ENCODE measurements around the gene CNTN6. TPM values are rescaled to one million over a fixed set of nuclear protein-coding genes. Genes with fewer than 3 reads are reported as not detected.

CNTN6 gene
- total and polyA plus RNA-seq, 2 experiments from 2014 or later, result not detected

DNA sequence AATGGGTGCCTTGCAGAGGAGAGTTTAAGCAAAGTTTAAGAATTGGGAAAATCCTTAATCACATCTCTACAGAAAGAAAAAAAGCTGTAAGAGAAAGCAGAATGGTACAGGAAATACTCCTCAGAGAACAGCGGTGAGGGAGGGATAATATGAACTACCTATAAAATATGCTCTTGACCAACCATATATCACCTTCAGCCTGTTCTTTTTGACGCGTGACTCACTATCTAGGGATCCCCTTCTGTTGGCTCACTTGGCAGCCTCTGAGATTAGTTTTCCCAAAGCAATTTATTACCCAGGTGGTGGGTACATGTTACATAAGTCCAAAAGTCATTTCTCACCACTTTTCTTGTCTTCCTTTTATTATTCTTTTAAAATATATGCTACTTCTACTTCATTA lies 97.7 kb downstream of the CNTN6 start (continued):
- TF ChIP-seq, protein P1, sequence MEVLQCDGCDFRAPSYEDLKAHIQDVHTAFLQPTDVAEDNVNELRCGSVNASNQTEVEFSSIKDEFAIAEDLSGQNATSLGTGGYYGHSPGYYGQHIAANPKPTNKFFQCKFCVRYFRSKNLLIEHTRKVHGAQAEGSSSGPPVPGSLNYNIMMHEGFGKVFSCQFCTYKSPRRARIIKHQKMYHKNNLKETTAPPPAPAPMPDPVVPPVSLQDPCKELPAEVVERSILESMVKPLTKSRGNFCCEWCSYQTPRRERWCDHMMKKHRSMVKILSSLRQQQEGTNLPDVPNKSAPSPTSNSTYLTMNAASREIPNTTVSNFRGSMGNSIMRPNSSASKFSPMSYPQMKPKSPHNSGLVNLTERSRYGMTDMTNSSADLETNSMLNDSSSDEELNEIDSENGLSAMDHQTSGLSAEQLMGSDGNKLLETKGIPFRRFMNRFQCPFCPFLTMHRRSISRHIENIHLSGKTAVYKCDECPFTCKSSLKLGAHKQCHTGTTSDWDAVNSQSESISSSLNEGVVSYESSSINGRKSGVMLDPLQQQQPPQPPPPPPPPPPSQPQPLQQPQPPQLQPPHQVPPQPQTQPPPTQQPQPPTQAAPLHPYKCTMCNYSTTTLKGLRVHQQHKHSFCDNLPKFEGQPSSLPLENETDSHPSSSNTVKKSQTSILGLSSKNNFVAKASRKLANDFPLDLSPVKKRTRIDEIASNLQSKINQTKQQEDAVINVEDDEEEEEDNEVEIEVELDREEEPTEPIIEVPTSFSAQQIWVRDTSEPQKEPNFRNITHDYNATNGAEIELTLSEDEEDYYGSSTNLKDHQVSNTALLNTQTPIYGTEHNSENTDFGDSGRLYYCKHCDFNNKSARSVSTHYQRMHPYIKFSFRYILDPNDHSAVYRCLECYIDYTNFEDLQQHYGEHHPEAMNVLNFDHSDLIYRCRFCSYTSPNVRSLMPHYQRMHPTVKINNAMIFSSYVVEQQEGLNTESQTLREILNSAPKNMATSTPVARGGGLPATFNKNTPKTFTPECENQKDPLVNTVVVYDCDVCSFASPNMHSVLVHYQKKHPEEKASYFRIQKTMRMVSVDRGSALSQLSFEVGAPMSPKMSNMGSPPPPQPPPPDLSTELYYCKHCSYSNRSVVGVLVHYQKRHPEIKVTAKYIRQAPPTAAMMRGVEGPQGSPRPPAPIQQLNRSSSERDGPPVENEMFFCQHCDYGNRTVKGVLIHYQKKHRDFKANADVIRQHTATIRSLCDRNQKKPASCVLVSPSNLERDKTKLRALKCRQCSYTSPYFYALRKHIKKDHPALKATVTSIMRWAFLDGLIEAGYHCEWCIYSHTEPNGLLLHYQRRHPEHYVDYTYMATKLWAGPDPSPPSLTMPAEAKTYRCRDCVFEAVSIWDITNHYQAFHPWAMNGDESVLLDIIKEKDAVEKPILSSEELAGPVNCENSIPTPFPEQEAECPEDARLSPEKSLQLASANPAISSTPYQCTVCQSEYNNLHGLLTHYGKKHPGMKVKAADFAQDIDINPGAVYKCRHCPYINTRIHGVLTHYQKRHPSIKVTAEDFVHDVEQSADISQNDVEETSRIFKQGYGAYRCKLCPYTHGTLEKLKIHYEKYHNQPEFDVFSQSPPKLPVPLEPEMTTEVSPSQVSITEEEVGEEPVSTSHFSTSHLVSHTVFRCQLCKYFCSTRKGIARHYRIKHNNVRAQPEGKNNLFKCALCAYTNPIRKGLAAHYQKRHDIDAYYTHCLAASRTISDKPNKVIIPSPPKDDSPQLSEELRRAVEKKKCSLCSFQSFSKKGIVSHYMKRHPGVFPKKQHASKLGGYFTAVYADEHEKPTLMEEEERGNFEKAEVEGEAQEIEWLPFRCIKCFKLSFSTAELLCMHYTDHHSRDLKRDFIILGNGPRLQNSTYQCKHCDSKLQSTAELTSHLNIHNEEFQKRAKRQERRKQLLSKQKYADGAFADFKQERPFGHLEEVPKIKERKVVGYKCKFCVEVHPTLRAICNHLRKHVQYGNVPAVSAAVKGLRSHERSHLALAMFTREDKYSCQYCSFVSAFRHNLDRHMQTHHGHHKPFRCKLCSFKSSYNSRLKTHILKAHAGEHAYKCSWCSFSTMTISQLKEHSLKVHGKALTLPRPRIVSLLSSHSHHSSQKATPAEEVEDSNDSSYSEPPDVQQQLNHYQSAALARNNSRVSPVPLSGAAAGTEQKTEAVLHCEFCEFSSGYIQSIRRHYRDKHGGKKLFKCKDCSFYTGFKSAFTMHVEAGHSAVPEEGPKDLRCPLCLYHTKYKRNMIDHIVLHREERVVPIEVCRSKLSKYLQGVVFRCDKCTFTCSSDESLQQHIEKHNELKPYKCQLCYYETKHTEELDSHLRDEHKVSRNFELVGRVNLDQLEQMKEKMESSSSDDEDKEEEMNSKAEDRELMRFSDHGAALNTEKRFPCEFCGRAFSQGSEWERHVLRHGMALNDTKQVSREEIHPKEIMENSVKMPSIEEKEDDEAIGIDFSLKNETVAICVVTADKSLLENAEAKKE (CRISPR knock-in tag; IDR thresholded peaks at IDR 0.05), result no peak
- TF ChIP-seq, protein P2, sequence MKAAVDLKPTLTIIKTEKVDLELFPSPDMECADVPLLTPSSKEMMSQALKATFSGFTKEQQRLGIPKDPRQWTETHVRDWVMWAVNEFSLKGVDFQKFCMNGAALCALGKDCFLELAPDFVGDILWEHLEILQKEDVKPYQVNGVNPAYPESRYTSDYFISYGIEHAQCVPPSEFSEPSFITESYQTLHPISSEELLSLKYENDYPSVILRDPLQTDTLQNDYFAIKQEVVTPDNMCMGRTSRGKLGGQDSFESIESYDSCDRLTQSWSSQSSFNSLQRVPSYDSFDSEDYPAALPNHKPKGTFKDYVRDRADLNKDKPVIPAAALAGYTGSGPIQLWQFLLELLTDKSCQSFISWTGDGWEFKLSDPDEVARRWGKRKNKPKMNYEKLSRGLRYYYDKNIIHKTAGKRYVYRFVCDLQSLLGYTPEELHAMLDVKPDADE (IDR thresholded peaks at IDR 0.05), result no peak

DNA sequence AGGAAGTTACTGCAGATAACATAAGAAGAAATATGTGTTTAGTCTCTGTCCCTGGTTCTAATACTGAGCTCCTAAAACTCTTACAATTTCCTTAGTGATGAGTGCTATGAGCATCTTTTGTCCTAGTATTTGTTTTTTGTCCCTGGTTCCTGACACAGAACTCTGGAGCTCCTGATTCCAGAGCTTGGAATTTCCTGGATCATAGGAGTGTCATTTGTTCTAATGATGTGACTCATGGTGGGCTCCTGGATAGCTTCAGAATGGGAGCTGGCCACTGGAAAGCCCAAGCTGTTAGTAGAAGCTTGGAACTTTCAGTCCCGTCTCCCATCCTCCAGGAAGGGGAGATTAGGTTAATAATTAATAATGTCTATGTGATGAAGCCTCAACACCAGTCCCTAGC lies 98.2 kb downstream of the CNTN6 start:
- H3K4me3 Mint-ChIP-seq, result no peak overlapping the region
- no peak overlapping the region for H3K27ac ChIP-seq (ENCODE audit: low read depth)
- H3K4me2 ChIP-seq, result no peak overlapping the region
- no peaks in the 10 kb centered on the region for H4K20me1 ChIP-seq (replicated peaks; ENCODE audit: insufficient read depth)
- ATAC-seq, result no peak
- H3F3A ChIP-seq (replicated peaks; ENCODE audit: low read depth), result no peaks in the 10 kb centered on the region
- peaks cover 9% of the 10 kb centered on the region; the same call in 2 of the 3 replicates for H3K36me3 Mint-ChIP-seq (ENCODE audit: low read depth)
- no peaks in the 10 kb centered on the region; the same call in 1 of the 2 replicates for H3K9me2 ChIP-seq (ENCODE audit: insufficient read depth)
- no peaks in the 10 kb centered on the region for H3K27me3 Mint-ChIP-seq (ENCODE audit: insufficient read depth, low read depth, poor library complexity)
- no peak for DNase-seq (ENCODE audit: low spot score)
- H3K36me3 ChIP-seq (ENCODE audit: insufficient read depth), result no peaks in the 10 kb centered on the region
- H3K79me2 ChIP-seq (replicated peaks; ENCODE audit: insufficient read depth), result no peaks in the 10 kb centered on the region
- no peak overlapping the region for H3K4me3 ChIP-seq
- H3K27ac Mint-ChIP-seq, result no peak overlapping the region
- H3K9me3 Mint-ChIP-seq, result peaks cover 90% of the 10 kb centered on the region
- H3K4me1 Mint-ChIP-seq, result no peaks in the 10 kb centered on the region
- no peak overlapping the region for H2AFZ ChIP-seq
- H3K27me3 ChIP-seq (ENCODE audit: insufficient read depth), result no peaks in the 10 kb centered on the region
- peaks cover 15% of the 10 kb centered on the region for H3K4me1 ChIP-seq (ENCODE audit: insufficient read depth)
- TF ChIP-seq, protein P2 (IDR thresholded peaks at IDR 0.05), result no peak
- TF ChIP-seq NANOG (IDR thresholded peaks at IDR 0.05; ENCODE audit: borderline replicate concordance), result no peak
- no peak for TF ChIP-seq POLR2AphosphoS5 (IDR thresholded peaks at IDR 0.05; ENCODE audit: low read depth)
- TF ChIP-seq, protein P3, sequence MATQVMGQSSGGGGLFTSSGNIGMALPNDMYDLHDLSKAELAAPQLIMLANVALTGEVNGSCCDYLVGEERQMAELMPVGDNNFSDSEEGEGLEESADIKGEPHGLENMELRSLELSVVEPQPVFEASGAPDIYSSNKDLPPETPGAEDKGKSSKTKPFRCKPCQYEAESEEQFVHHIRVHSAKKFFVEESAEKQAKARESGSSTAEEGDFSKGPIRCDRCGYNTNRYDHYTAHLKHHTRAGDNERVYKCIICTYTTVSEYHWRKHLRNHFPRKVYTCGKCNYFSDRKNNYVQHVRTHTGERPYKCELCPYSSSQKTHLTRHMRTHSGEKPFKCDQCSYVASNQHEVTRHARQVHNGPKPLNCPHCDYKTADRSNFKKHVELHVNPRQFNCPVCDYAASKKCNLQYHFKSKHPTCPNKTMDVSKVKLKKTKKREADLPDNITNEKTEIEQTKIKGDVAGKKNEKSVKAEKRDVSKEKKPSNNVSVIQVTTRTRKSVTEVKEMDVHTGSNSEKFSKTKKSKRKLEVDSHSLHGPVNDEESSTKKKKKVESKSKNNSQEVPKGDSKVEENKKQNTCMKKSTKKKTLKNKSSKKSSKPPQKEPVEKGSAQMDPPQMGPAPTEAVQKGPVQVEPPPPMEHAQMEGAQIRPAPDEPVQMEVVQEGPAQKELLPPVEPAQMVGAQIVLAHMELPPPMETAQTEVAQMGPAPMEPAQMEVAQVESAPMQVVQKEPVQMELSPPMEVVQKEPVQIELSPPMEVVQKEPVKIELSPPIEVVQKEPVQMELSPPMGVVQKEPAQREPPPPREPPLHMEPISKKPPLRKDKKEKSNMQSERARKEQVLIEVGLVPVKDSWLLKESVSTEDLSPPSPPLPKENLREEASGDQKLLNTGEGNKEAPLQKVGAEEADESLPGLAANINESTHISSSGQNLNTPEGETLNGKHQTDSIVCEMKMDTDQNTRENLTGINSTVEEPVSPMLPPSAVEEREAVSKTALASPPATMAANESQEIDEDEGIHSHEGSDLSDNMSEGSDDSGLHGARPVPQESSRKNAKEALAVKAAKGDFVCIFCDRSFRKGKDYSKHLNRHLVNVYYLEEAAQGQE (IDR thresholded peaks at IDR 0.05; ENCODE audit: unreplicated experiment), result no peak
- no peak for TF ChIP-seq STAT1 (IDR thresholded peaks at IDR 0.05; ENCODE audit: unreplicated experiment)

Data from GM23338 (cell line).